ENCODE results near the gene CA10. TPM values are rescaled to one million over a fixed set of nuclear protein-coding genes. Genes with fewer than 3 reads are reported as not detected.

Gene CA10
- total RNA-seq, 1 experiment from 2014 or later: not detected

- no TSS peak for BruUV-seq (replicated peaks)
- no peak for DNase-seq (ENCODE audit: low spot score)
Measured at GRCh38 chr17:51820252-51820651, 338.3 kb downstream of the CA10 start.

GRCh38 chr17:51819341-51820219 lies 338.9 kb downstream of the CA10 start:
- H3K27ac ChIP-seq (ENCODE audit: low read depth, low read length, poor library complexity, severe bottlenecking): no peak overlapping the region
- H3K27me3 ChIP-seq (replicated peaks; ENCODE audit: insufficient read depth, low read depth, low read length, poor library complexity): no peaks in the 10 kb centered on the region
- TF ChIP-seq EZH2 (IDR thresholded peaks at IDR 0.05; ENCODE audit: borderline replicate concordance, low read depth, low read length, poor library complexity, severe bottlenecking) (no peak), CTCF (conservative IDR thresholded peaks at IDR 0.05; ENCODE audit: low read depth, low read length) (no peak)
- no TSS peak for BruUV-seq (replicated peaks)
- H3K4me1 ChIP-seq (ENCODE audit: insufficient read depth, low read length, poor library complexity, severe bottlenecking): no peaks in the 10 kb centered on the region
- no peaks in the 10 kb centered on the region for H3K9me3 ChIP-seq (ENCODE audit: low read depth, low read length, poor library complexity, severe bottlenecking)
- ChIA-PET CTCF (no interaction called here), POLR2A (ENCODE audit: low non-redundant PET) (no interaction called here)
- no peak overlapping the region for H3K4me3 ChIP-seq (ENCODE audit: low read depth, low read length, poor library complexity, severe bottlenecking)
- H3K36me3 ChIP-seq (ENCODE audit: insufficient read depth, low read length, poor library complexity, severe bottlenecking): no peaks in the 10 kb centered on the region
- DNase-seq (ENCODE audit: low spot score): no peak
- intact Hi-C loops (cut with micrococcal nuclease; ENCODE audit: unreplicated experiment): no loop called here

More at GRCh38 chr17:51820252-51820651, 338.3 kb downstream of the CA10 start:
- CTCF ChIA-PET: no interaction called here
- Histone ChIP-seq H3K9me3 (ENCODE audit: low read depth, low read length, poor library complexity, severe bottlenecking) (no peaks in the 10 kb centered on the region), H3K4me3 (ENCODE audit: low read depth, low read length, poor library complexity, severe bottlenecking) (no peak overlapping the region), H3K4me1 (ENCODE audit: insufficient read depth, low read length, poor library complexity, severe bottlenecking) (no peaks in the 10 kb centered on the region), H3K27me3 (replicated peaks; ENCODE audit: insufficient read depth, low read depth, low read length, poor library complexity) (no peaks in the 10 kb centered on the region), H3K27ac (ENCODE audit: low read depth, low read length, poor library complexity, severe bottlenecking) (no peak overlapping the region), H3K36me3 (ENCODE audit: insufficient read depth, low read length, poor library complexity, severe bottlenecking) (no peaks in the 10 kb centered on the region)
- intact Hi-C loops (cut with micrococcal nuclease; ENCODE audit: unreplicated experiment): no loop called here
- POLR2A ChIA-PET (ENCODE audit: low non-redundant PET): no interaction called here
- no peak for TF ChIP-seq EZH2 (IDR thresholded peaks at IDR 0.05; ENCODE audit: borderline replicate concordance, low read depth, low read length, poor library complexity, severe bottlenecking)
- TF ChIP-seq CTCF (conservative IDR thresholded peaks at IDR 0.05; ENCODE audit: low read depth, low read length): no peak

GRCh38 chr17:51818777-51819176 lies 339.7 kb downstream of the CA10 start:
- CTCF ChIA-PET: no interaction called here
- no peak for TF ChIP-seq CTCF (conservative IDR thresholded peaks at IDR 0.05; ENCODE audit: low read depth, low read length)
- TF ChIP-seq EZH2 (IDR thresholded peaks at IDR 0.05; ENCODE audit: borderline replicate concordance, low read depth, low read length, poor library complexity, severe bottlenecking): no peak

More at GRCh38 chr17:51818777-51819176, 339.7 kb downstream of the CA10 start:
- Histone ChIP-seq H3K4me3 (ENCODE audit: low read depth, low read length, poor library complexity, severe bottlenecking) (no peak overlapping the region), H3K9me3 (ENCODE audit: low read depth, low read length, poor library complexity, severe bottlenecking) (no peaks in the 10 kb centered on the region), H3K27me3 (replicated peaks; ENCODE audit: insufficient read depth, low read depth, low read length, poor library complexity) (no peaks in the 10 kb centered on the region), H3K4me1 (ENCODE audit: insufficient read depth, low read length, poor library complexity, severe bottlenecking) (no peaks in the 10 kb centered on the region), H3K27ac (ENCODE audit: low read depth, low read length, poor library complexity, severe bottlenecking) (no peak overlapping the region), H3K36me3 (ENCODE audit: insufficient read depth, low read length, poor library complexity, severe bottlenecking) (no peaks in the 10 kb centered on the region)
- POLR2A ChIA-PET (ENCODE audit: low non-redundant PET): no interaction called here
- no peak for DNase-seq (ENCODE audit: low spot score)
- intact Hi-C loops (cut with micrococcal nuclease; ENCODE audit: unreplicated experiment): no loop called here
- BruUV-seq (replicated peaks): no TSS peak

All from A673 (cell line).